GM19351 (cell line): Measurements from ENCODE around the gene HP.
"Not testable (repeated sequence)": the region's sequence is repeated elsewhere in the genome, so short reads cannot be mapped to it uniquely, and the experiment has no call there.

Experiments
- ATAC-seq: cut with Tn5 transposase; IDR thresholded peaks from one replicate; pipeline ENCODE4 v1.9.1; 2021; ENCODE audit warnings: mild to moderate bottlenecking, moderate library complexity; ENCODE audit not compliant: unreplicated experiment

Gene HP

GRCh38 chr16:72054254-72054847 lies at the start of gene HP:
TSS of gene HP (plus strand) at chr16:72054505. CDS start at chr16:72054653, 148 bp downstream.
- ATAC-seq: not testable (repeated sequence)

GRCh38 chr16:72008065-72008423 lies 46.3 kb upstream of the HP start:
- ATAC-seq: not testable (repeated sequence)

GRCh38 chr16:72008424-72009216 lies 45.7 kb upstream of the HP start, which contains the start of gene DHODH:
TSS of gene DHODH (plus strand) at chr16:72008744. CDS start at chr16:72008765, 21 bp downstream.
- ATAC-seq: peak; percentile 99

- no peak for ATAC-seq
These were observed 44.5 kb upstream of the HP start for GRCh38 chr16:72009779-72010178.

GRCh38 chr16:72012607-72013006 lies 41.7 kb upstream of the HP start:
- no peak for ATAC-seq

- no peak for ATAC-seq
These were observed 40.9 kb upstream of the HP start for GRCh38 chr16:72013389-72013788.

GRCh38 chr16:72013888-72014581 lies 40.3 kb upstream of the HP start:
- no peak for ATAC-seq

GRCh38 chr16:72014675-72015074 lies 39.6 kb upstream of the HP start:
- no peak for ATAC-seq

GRCh38 chr16:72015124-72015523 lies 39.2 kb upstream of the HP start:
- ATAC-seq: no peak

- no peak for ATAC-seq
These were observed 35.8 kb upstream of the HP start for GRCh38 chr16:72018470-72018869.

GRCh38 chr16:72021043-72021442 lies 33.3 kb upstream of the HP start:
- ATAC-seq: no peak

- no peak for ATAC-seq
These were observed 32.2 kb upstream of the HP start for GRCh38 chr16:72022127-72022526.

- ATAC-seq: no peak
These were observed 30.3 kb upstream of the HP start for GRCh38 chr16:72023962-72024361.

- ATAC-seq: no peak
These were observed 29.4 kb upstream of the HP start for GRCh38 chr16:72024862-72025382.

- no peak for ATAC-seq
These were observed 28.7 kb upstream of the HP start for GRCh38 chr16:72025404-72026114.

GRCh38 chr16:72027669-72028378 lies 26.5 kb upstream of the HP start:
- ATAC-seq: no peak

GRCh38 chr16:72029567-72030271 lies 24.6 kb upstream of the HP start:
- no peak for ATAC-seq

- no peak for ATAC-seq
These were observed 20.9 kb upstream of the HP start for GRCh38 chr16:72033437-72033836.

GRCh38 chr16:72036098-72036497 lies 18.2 kb upstream of the HP start:
- ATAC-seq: no peak

- no peak for ATAC-seq
These were observed 12.1 kb upstream of the HP start for GRCh38 chr16:72042157-72042660.
